Measurements from ENCODE around the gene HELQ.

- TF ChIP-seq, protein P1, sequence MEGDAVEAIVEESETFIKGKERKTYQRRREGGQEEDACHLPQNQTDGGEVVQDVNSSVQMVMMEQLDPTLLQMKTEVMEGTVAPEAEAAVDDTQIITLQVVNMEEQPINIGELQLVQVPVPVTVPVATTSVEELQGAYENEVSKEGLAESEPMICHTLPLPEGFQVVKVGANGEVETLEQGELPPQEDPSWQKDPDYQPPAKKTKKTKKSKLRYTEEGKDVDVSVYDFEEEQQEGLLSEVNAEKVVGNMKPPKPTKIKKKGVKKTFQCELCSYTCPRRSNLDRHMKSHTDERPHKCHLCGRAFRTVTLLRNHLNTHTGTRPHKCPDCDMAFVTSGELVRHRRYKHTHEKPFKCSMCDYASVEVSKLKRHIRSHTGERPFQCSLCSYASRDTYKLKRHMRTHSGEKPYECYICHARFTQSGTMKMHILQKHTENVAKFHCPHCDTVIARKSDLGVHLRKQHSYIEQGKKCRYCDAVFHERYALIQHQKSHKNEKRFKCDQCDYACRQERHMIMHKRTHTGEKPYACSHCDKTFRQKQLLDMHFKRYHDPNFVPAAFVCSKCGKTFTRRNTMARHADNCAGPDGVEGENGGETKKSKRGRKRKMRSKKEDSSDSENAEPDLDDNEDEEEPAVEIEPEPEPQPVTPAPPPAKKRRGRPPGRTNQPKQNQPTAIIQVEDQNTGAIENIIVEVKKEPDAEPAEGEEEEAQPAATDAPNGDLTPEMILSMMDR (conservative IDR thresholded peaks at IDR 0.05; ENCODE audit: low read depth, low read length) = no peak
- TF ChIP-seq EZH2 (IDR thresholded peaks at IDR 0.05; ENCODE audit: borderline replicate concordance, low read depth, low read length, poor library complexity, severe bottlenecking) = no peak
Measured at GRCh38 chr4:83405844-83406816, 49.5 kb downstream of the HELQ start.
